ENCODE data around the gene PRKAG1.

DNA sequence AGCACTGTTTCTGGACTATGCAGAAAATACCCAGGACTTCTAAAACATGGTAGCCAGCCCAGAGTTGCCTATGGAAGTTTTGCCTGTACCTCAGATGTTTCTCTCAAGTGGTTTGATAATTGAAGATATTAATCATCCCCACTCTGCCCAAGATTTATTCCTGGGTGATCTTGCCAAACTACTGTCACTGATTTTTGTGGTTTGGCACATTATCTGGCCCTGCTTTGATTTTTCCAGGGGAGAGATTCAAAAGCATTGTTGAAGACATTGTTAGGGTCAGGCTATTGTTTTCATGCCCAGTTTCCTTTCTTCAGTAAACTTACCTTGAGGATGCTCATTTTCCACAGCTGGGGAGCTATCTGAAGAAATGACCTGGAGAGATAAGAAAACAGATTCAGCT is 5.8 kb downstream of the PRKAG1 start:
- TF ChIP-seq CTCF (conservative IDR thresholded peaks at IDR 0.05; ENCODE audit: low read length) (no peak), EZH2phosphoT487 (IDR thresholded peaks at IDR 0.05; ENCODE audit: borderline replicate concordance) (no peak)

All from Loucy (cell line).